Astrocyte of the spinal cord (primary cell): ENCODE data around the gene OR2T11.
"Not testable (repeated sequence)": the region's sequence is repeated elsewhere in the genome, so short reads cannot be mapped to it uniquely, and the experiment has no call there.

Experiments
- DNase-seq: peaks from one replicate; pipeline ENCODE4 v3.0.0; 2011; ENCODE audit warnings: low read depth, low spot score
- H3K4me3 ChIP-seq: 2 replicates; pipeline ENCODE4 v1.5.1; 2011; ENCODE audit warnings: low read depth, mild to moderate bottlenecking, low read length, moderate library complexity
- CTCF ChIP-seq: IDR thresholded peaks from 2 replicates; pipeline ENCODE4 v1.5.1; 2012; ENCODE audit warnings: low read depth, mild to moderate bottlenecking, low read length, inconsistent platforms
- in situ Hi-C: cut with HindIII; loops from 2 replicates; pipeline ENCODE4 v1.10.0; 2017; ENCODE audit warnings: low sequenced_read_pairs

OR2T11 gene

GRCh38 chr1:248576260-248576980, 58.5 kb downstream of the OR2T11 start:
- in situ Hi-C loops = no loop called here
- DNase-seq = no peak
- H3K4me3 ChIP-seq = no peak overlapping the region
- TF ChIP-seq CTCF = no peak

GRCh38 chr1:248574657-248575056, 60.2 kb downstream of the OR2T11 start, which contains the start of gene OR2T34:
Gene OR2T34 (minus strand): TSS chr1:248574757. CDS start chr1:248574757, 0 bp downstream.
- H3K4me3 ChIP-seq, DNase-seq, in situ Hi-C loops: not testable (repeated sequence)

DNA sequence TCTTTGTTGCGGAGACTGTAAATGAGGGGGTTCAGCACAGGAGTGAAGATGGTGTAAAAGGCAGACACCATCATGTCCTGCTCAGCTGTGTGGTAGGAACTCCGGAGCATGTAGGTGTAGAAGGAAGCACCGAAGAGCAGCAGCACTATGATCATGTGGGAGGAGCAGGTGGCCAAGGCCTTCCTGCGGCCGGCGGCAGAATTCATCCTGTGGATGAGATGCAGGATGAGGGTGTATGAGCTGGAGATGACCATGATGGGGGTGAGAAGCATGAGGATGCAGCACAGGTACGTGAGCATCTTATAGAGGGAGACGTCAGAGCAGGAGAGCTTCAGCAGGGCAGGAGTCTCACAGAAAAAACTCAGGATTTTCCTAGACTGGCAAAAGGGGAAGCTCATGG, 61.0 kb downstream of the OR2T11 start:
- H3K4me3 ChIP-seq, in situ Hi-C loops, DNase-seq: not testable (repeated sequence)
